Trophoblast cell (in vitro differentiated cells and primary cell): Measurements from ENCODE around the gene SNX14.
"Not testable (repeated sequence)": the region's sequence is repeated elsewhere in the genome, so short reads cannot be mapped to it uniquely, and the experiment has no call there.

Source experiments
- DNase-seq, 2 donors: peaks; one replicate each; pipeline ENCODE4 v3.0.0-alpha.2; 2016
- H2AFZ ChIP-seq: 2 replicates; pipeline ENCODE4 v1.6.1; 2013; ENCODE audit warnings: low read length, moderate library complexity, mild to moderate bottlenecking; ENCODE audit not compliant: insufficient read depth, poor library complexity
- H2AK5ac ChIP-seq: 2 replicates; pipeline ENCODE4 v1.6.1; 2013; ENCODE audit warnings: mild to moderate bottlenecking, low read length
- H2BK120ac ChIP-seq: 2 replicates; pipeline ENCODE4 v1.6.1; 2013; ENCODE audit warnings: low read length, mild to moderate bottlenecking, moderate library complexity; ENCODE audit not compliant: insufficient read depth, poor library complexity
- H2BK12ac ChIP-seq: 2 replicates; pipeline ENCODE4 v1.6.1; 2013; ENCODE audit warnings: mild to moderate bottlenecking, low read length, moderate library complexity
- H2BK5ac ChIP-seq: 2 replicates; pipeline ENCODE4 v1.6.1; 2013; ENCODE audit warnings: low read length, low read depth, moderate library complexity, mild to moderate bottlenecking; ENCODE audit not compliant: poor library complexity
- H3K14ac ChIP-seq: 2 replicates; pipeline ENCODE4 v1.6.1; 2013; ENCODE audit warnings: mild to moderate bottlenecking, low read length
- H3K18ac ChIP-seq: 2 replicates; pipeline ENCODE4 v1.6.1; 2013; ENCODE audit warnings: mild to moderate bottlenecking, low read length
- H3K23ac ChIP-seq: 2 replicates; pipeline ENCODE4 v1.6.1; 2013; ENCODE audit warnings: low read length
- H3K27ac ChIP-seq: 2 replicates; pipeline ENCODE4 v1.5.1; 2013; ENCODE audit warnings: low read depth, mild to moderate bottlenecking, inconsistent platforms, low read length, moderate library complexity
- H3K27me3 ChIP-seq: 2 replicates; pipeline ENCODE4 v1.6.1; 2013; ENCODE audit warnings: inconsistent platforms, mild to moderate bottlenecking, low read length, moderate library complexity; ENCODE audit not compliant: insufficient read depth
- H3K36me3 ChIP-seq, 2 experiments: 1 replicate in 1 of 2; 2 replicates in 1 of 2; pipeline ENCODE4 v1.6.1; 2013; ENCODE audit warnings: low read length in 2 of 2, mild to moderate bottlenecking in 2 of 2, moderate library complexity in 1 of 2; ENCODE audit not compliant: insufficient read depth in 2 of 2, control insufficient read depth in 1 of 2
- H3K4ac ChIP-seq: 2 replicates; pipeline ENCODE4 v1.6.1; 2013; ENCODE audit warnings: low read depth, mild to moderate bottlenecking, low read length, moderate library complexity
- H3K4me1 ChIP-seq, 2 experiments: 1 replicate in 1 of 2; 2 replicates in 1 of 2; pipeline ENCODE4 v1.6.1; 2013; ENCODE audit warnings: low read length in 2 of 2, mild to moderate bottlenecking in 2 of 2, moderate library complexity in 1 of 2; ENCODE audit not compliant: insufficient read depth in 2 of 2, control insufficient read depth in 1 of 2
- H3K4me2 ChIP-seq: 2 replicates; pipeline ENCODE4 v1.6.1; 2013; ENCODE audit warnings: inconsistent platforms, mild to moderate bottlenecking, low read length, moderate library complexity
- H3K4me3 ChIP-seq: 2 replicates; pipeline ENCODE4 v1.5.1; 2013; ENCODE audit warnings: mild to moderate bottlenecking, low read depth, low read length, inconsistent platforms
- H3K79me1 ChIP-seq: one replicate; pipeline ENCODE4 v1.6.1; 2013; ENCODE audit warnings: low read length
- H3K79me2 ChIP-seq: 2 replicates; pipeline ENCODE4 v1.6.1; 2013; ENCODE audit warnings: low read length, mild to moderate bottlenecking; ENCODE audit not compliant: control insufficient read depth, insufficient read depth, poor library complexity
- H3K9ac ChIP-seq: 2 replicates; pipeline ENCODE4 v1.6.1; 2013; ENCODE audit warnings: mild to moderate bottlenecking, low read length
- H3K9me3 ChIP-seq: 2 replicates; pipeline ENCODE4 v1.6.1; 2013; ENCODE audit warnings: low read depth, mild to moderate bottlenecking, control low read depth, inconsistent platforms, low read length; ENCODE audit not compliant: insufficient read depth
- H4K12ac ChIP-seq: 2 replicates; pipeline ENCODE4 v1.6.1; 2013; ENCODE audit warnings: low read depth, mild to moderate bottlenecking, low read length, moderate library complexity
- H4K8ac ChIP-seq: 2 replicates; pipeline ENCODE4 v1.6.1; 2013; ENCODE audit warnings: low read depth, mild to moderate bottlenecking, low read length, moderate library complexity
- H4K91ac ChIP-seq: one replicate; pipeline ENCODE4 v1.6.1; 2013; ENCODE audit warnings: low read depth, mild to moderate bottlenecking, low read length, moderate library complexity
- WGBS: extraction: QIAGEN DNeasy Blood & Tissue Kit; methylation state at CpG from one replicate; pipeline ENCODE4 v1.1.7; 2013; ENCODE audit warnings: missing lambda C conversion rate; ENCODE audit not compliant: insufficient read length, insufficient coverage; ENCODE audit errors: extremely low coverage; 5-methylcytosine and 5-hydroxymethylcytosine counted together

SNX14 gene

DNA sequence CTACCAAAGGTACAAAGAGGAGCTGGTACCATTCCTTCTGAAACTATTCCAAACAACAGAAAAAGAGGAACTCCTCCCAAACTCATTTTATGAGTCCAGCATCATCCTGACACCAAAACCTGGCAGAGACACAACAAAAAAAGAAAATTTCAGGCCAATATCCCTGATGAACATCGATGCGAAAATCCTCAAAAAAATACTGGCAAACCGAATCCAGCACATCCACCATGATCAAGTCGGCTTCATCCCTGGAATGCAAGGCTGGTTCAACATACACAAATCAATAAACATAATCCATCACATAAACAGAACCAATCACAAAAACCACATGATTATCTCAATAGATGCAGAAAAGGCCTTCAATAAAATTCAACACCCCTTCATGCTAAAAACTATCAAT lies 10.8 kb downstream of the SNX14 start:
- no CpG with 5 or more reads among the region's 4 CpGs for WGBS
- H4K12ac ChIP-seq, H3K4me2 ChIP-seq, H3K27ac ChIP-seq, H3K27me3 ChIP-seq, H4K91ac ChIP-seq, H2BK12ac ChIP-seq, H2BK120ac ChIP-seq, H2BK5ac ChIP-seq, H3K9ac ChIP-seq, H2AK5ac ChIP-seq, H3K79me2 ChIP-seq, H3K18ac ChIP-seq, H4K8ac ChIP-seq, H3K36me3 ChIP-seq, H3K4me3 ChIP-seq, H3K14ac ChIP-seq, H3K4ac ChIP-seq, H2AFZ ChIP-seq, H3K23ac ChIP-seq, H3K79me1 ChIP-seq, DNase-seq, H3K9me3 ChIP-seq: not testable (repeated sequence)
- H3K4me1 ChIP-seq: peaks cover 15 to 18% of the 10 kb centered on the region in 2 experiments

DNA sequence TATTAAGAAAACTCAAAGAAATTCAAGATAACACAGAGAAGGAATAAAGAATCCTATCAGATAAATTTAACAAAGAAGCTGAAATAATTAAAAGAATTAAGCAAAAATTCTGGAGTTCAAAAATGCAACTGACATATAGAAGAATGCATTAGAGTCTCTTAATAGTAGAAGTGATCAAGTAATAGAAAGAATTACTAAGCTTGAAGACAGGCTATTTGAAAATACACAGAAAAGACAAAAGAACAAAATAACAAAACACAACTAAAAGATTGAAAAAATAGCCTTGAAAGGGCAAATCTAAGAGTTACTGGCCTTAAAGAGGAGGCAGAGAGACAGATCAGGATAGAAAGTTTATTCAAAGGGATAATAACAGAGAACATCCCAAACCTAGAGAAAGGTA lies 12.1 kb downstream of the SNX14 start:
- Histone ChIP-seq H2BK12ac (no peak overlapping the region), H3K27me3 (no peaks in the 10 kb centered on the region), H3K27ac (no peak overlapping the region), H3K18ac (no peak overlapping the region), H2BK120ac (no peak overlapping the region), H3K9me3 (no peaks in the 10 kb centered on the region), H3K79me1 (peaks cover 3% of the 10 kb centered on the region), H3K23ac (no peak overlapping the region), H2BK5ac (no peak overlapping the region), H3K14ac (no peak overlapping the region), H3K4me2 (no peak overlapping the region), H2AK5ac (no peak overlapping the region), H4K91ac (no peak overlapping the region), H3K4me1 (peaks cover 15 to 18% of the 10 kb centered on the region in 2 experiments), H3K9ac (no peak overlapping the region), H3K36me3 (peaks cover 0 to 1% of the 10 kb centered on the region in 2 experiments), H3K4ac (no peak overlapping the region), H3K79me2 (peaks cover 2% of the 10 kb centered on the region), H4K12ac (no peak overlapping the region), H4K8ac (no peak overlapping the region), H2AFZ (no peak overlapping the region), H3K4me3 (no peak overlapping the region)
- DNase-seq: no peak

DNA sequence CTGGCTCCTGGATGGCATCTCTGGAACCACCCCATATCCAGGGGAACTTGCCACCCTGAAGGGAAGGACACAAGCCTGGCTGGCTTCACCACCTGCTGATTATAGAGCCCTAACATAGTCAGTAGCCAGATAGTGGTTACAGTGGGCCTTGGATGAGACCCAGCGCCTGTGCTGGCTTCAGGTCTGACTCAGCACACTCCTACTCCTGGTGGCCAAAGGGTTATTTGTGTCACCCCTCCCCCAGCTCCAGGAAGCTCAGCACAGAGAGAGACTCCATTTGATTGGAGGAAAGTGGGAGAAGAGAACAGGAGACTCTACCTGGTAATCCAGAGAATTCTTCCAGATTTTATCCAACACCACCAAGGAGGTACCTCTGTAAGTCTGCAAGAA lies 12.8 kb downstream of the SNX14 start:
- Histone ChIP-seq H2BK120ac (no peak overlapping the region), H3K4me3 (no peak overlapping the region), H3K4me2 (no peak overlapping the region), H3K36me3 (peaks cover 0 to 1% of the 10 kb centered on the region in 2 experiments), H2AK5ac (no peak overlapping the region), H3K23ac (no peak overlapping the region), H4K12ac (no peak overlapping the region), H3K27me3 (no peaks in the 10 kb centered on the region), H4K8ac (no peak overlapping the region), H3K79me1 (peaks cover 3% of the 10 kb centered on the region), H3K9ac (no peak overlapping the region), H4K91ac (no peak overlapping the region), H3K4me1 (peaks cover 15 to 18% of the 10 kb centered on the region in 2 experiments), H2BK12ac (no peak overlapping the region), H3K79me2 (peaks cover 2% of the 10 kb centered on the region), H3K14ac (no peak overlapping the region), H3K27ac (peak overlapping the region; percentile 45), H3K18ac (no peak overlapping the region), H3K9me3 (no peaks in the 10 kb centered on the region), H2BK5ac (no peak overlapping the region), H2AFZ (no peak overlapping the region), H3K4ac (no peak overlapping the region)
- no peak for DNase-seq
- WGBS: no CpG with 5 or more reads among the region's 1 CpG

DNA sequence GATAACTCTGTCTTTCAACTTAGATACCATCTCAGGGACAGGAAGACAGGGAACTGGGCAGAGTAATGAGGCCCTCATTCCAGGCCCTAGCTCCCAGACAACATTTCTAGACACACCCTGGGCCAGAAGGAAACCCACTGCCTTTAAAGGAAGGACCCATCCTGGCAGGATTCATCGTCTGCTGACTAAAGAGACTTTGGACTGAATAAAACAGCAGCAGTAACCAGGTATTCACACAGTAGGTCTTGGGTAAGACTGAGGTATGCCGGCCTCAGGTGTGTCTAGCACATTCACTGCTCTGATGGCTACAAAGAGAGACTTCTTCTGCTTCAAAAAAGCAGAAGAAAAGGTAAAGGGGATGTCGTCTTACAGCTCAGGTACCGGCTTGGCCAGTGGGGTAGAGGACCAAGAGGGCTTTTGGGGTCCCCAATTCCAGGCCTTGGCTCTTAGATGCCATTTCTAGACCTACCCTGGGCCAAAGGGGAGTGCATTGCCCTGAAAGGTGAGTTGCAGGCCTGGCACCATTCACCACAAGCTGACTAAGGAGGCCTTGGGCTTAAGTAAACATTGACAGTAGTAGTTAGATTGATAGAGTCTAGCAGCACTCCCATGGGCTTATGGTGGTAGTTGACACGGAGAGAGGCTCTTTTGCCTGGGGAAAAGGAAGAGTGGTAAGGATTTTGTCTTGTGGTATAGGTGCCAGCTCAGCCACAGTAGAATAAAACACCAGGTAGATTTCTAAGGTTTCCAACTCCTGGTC lies 13.4 kb downstream of the SNX14 start:
- Histone ChIP-seq H3K9ac (no peak overlapping the region), H3K18ac (no peak overlapping the region), H3K23ac (no peak overlapping the region), H3K9me3 (no peaks in the 10 kb centered on the region), H2BK5ac (no peak overlapping the region), H2AFZ (no peak overlapping the region), H3K79me1 (peaks cover 3% of the 10 kb centered on the region), H3K4me3 (no peak overlapping the region), H2BK120ac (no peak overlapping the region), H3K4me1 (peaks cover 15 to 18% of the 10 kb centered on the region in 2 experiments), H4K91ac (peak overlapping the region; percentile 48), H3K14ac (no peak overlapping the region), H3K36me3 (peaks cover 0 to 1% of the 10 kb centered on the region in 2 experiments), H4K12ac (peak overlapping the region; percentile 32), H4K8ac (no peak overlapping the region), H2AK5ac (no peak overlapping the region), H3K4me2 (no peak overlapping the region), H3K79me2 (peaks cover 2% of the 10 kb centered on the region), H2BK12ac (no peak overlapping the region), H3K27me3 (no peaks in the 10 kb centered on the region), H3K27ac (peak overlapping the region; percentile 45), H3K4ac (peak overlapping the region; percentile 49)
- DNase-seq: no peak
- WGBS: no CpG with 5 or more reads among the region's 5 CpGs
